MCF 10A (cell line): ENCODE measurements around the gene CCNL1. TPM values are rescaled to one million over a fixed set of nuclear protein-coding genes. Genes with fewer than 3 reads are reported as not detected.
"Not testable (repeated sequence)": the region's sequence is repeated elsewhere in the genome, so short reads cannot be mapped to it uniquely, and the experiment has no call there.

Source experiments
- BruUV-seq: library from RNA; stranded (reverse); fragments of 400-500 nt; replicated peaks from 2 replicates; lab custom pipeline; 2021; lab: Mats Ljungman, UMichigan
- CTCF ChIA-PET: fragments of 300-600 bp; sonication (Branson Sonifier 250); formaldehyde crosslinking; extraction: SDS; loops from one replicate; lab custom pipeline; 2021; ENCODE audit warnings: antibody characterized with exemption, inconsistent platforms; lab: Yijun Ruan, JAX
- POLR2A ChIA-PET: fragments of 300-600, 350-650 bp; sonication (Branson Sonifier 250); formaldehyde crosslinking; extraction: SDS; loops from one replicate; lab custom pipeline; 2020; ENCODE audit warnings: antibody characterized with exemption, inconsistent platforms; lab: Yijun Ruan, JAX
- DNase-seq: peaks from one replicate; pipeline ENCODE4 v3.0.0-alpha.2; 2018; ENCODE audit not compliant: unreplicated experiment
- H3K27ac Mint-ChIP-seq: one replicate; pipeline ENCODE4 v1.8.0; 2022; ENCODE audit warnings: mild to moderate bottlenecking, low read depth, mixed read lengths; ENCODE audit not compliant: unreplicated experiment
- H3K27me3 Mint-ChIP-seq: one replicate; pipeline ENCODE4 v1.8.0; 2022; ENCODE audit warnings: mixed read lengths; ENCODE audit not compliant: insufficient read depth, unreplicated experiment
- H3K36me3 Mint-ChIP-seq: one replicate; pipeline ENCODE4 v1.8.0; 2022; ENCODE audit warnings: mild to moderate bottlenecking, moderate library complexity, mixed read lengths; ENCODE audit not compliant: insufficient read depth, unreplicated experiment
- H3K4me1 Mint-ChIP-seq: one replicate; pipeline ENCODE4 v1.8.0; 2022; ENCODE audit warnings: mixed read lengths; ENCODE audit not compliant: insufficient read depth, unreplicated experiment
- H3K4me3 Mint-ChIP-seq: one replicate; pipeline ENCODE4 v1.8.0; 2022; ENCODE audit warnings: mild to moderate bottlenecking, moderate library complexity, mixed read lengths; ENCODE audit not compliant: unreplicated experiment
- H3K9me3 Mint-ChIP-seq: one replicate; pipeline ENCODE4 v1.8.0; 2022; ENCODE audit warnings: mixed read lengths; ENCODE audit not compliant: unreplicated experiment
- intact Hi-C: fragments of 100-400 bp; cut with micrococcal nuclease; formaldehyde crosslinking; loops from 2 replicates; pipeline ENCODE4 v1.14.1; 2022
- total RNA-seq: library from RNA; stranded (reverse); gene quantifications from 2 replicates; pipeline ENCODE4 v1.2.3, GENCODE V29; 2022
- TF ChIP-seq, protein P1 (sequence below): fragments of 200-600 bp; IDR thresholded peaks from one replicate; pipeline ENCODE4 v1.8.0; 2022; ENCODE audit warnings: antibody characterized with exemption, mild to moderate bottlenecking; ENCODE audit not compliant: unreplicated experiment

The CCNL1 gene
- total RNA-seq, 1 experiment from 2014 or later: 103 TPM

DNA sequence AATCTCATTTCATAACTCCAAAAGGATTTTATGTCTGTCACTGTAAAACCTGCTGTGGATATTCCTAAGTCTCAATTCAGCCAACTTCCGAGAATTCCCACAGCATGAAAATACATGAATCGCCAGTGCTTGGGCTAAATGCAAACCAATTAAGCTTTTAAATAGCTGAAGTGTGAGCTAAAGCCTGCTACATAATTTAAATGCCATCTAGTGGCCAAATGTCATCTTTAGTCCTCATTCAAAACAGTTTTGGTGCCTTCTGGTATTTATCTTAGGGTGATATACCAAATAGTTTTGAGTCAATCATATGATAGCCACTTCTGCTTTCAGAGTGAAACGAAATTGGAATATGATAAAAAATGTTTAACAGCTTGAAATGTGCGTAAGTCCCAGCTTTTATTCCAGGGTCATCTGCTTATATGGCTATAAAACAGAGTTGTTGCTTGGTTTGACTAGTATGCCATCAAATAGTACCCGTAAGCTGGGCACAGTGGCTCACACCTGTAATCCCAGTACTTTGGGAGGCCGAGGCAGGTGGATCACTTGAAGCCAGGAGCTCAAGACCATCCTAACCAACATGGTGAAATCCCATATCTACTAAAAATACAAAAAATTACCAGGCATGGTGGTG is 41.8 kb upstream of the CCNL1 start:
- H3K9me3 Mint-ChIP-seq: no peaks in the 10 kb centered on the region

DNA sequence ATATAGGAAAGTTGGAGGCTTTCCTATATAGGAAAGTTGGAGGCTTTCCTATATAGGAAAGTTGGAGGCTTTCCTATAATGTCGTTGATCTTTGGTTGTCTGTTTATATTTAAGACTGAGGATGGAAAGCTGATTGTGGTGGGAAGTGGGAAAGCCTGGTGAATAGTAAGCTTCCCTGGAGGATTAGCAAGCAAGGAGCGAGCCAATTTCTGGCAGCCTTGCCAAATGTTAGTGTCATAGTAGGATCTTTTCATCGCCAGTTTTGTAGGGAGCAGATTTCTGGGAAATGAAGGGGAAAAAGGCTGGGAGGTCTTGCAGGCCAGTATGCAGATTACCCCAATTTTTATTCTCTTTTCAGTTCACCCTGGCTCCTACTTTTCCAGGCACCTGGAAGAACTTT is 39.9 kb upstream of the CCNL1 start:
- H3K27me3 Mint-ChIP-seq: no peaks in the 10 kb centered on the region
- intact Hi-C loops: loop anchor here (5.0 to 10.0 kb wide), 2 partner anchors 155 to 1203 kb away; no protein-coding TSS in a partner anchor
- POLR2A ChIA-PET: interaction anchor here (1.0 kb wide), 1 partner anchor 39 kb away, joined by 5 read pairs; no protein-coding TSS in a partner anchor
- no peak for DNase-seq
- no peak overlapping the region for H3K27ac Mint-ChIP-seq
- no peaks in the 10 kb centered on the region for H3K9me3 Mint-ChIP-seq
- CTCF ChIA-PET: interaction anchor here (0.7 to 14.1 kb wide), 7 partner anchors 13 to 1189 kb away, joined by 3 to 282 read pairs (median 4); no protein-coding TSS in a partner anchor
- TF ChIP-seq, protein P1, sequence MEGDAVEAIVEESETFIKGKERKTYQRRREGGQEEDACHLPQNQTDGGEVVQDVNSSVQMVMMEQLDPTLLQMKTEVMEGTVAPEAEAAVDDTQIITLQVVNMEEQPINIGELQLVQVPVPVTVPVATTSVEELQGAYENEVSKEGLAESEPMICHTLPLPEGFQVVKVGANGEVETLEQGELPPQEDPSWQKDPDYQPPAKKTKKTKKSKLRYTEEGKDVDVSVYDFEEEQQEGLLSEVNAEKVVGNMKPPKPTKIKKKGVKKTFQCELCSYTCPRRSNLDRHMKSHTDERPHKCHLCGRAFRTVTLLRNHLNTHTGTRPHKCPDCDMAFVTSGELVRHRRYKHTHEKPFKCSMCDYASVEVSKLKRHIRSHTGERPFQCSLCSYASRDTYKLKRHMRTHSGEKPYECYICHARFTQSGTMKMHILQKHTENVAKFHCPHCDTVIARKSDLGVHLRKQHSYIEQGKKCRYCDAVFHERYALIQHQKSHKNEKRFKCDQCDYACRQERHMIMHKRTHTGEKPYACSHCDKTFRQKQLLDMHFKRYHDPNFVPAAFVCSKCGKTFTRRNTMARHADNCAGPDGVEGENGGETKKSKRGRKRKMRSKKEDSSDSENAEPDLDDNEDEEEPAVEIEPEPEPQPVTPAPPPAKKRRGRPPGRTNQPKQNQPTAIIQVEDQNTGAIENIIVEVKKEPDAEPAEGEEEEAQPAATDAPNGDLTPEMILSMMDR: no peak
- no peaks in the 10 kb centered on the region for H3K36me3 Mint-ChIP-seq
- no TSS peak for BruUV-seq
- no peaks in the 10 kb centered on the region for H3K4me1 Mint-ChIP-seq
- no peak overlapping the region for H3K4me3 Mint-ChIP-seq

More for the DNA sequence above, 41.8 kb upstream of the CCNL1 start:
- TF ChIP-seq, protein P1: peak; percentile 45
- H3K4me3 Mint-ChIP-seq: no peak overlapping the region
- no peak overlapping the region for H3K27ac Mint-ChIP-seq
- intact Hi-C loops: loop anchor here (1.0 to 10.0 kb wide), 5 partner anchors 26 to 1204 kb away; partner anchors contain the start of gene CCNL1
- ChIA-PET POLR2A (interaction anchor here (0.7 to 3.3 kb wide), 6 partner anchors 26 to 248 kb away, joined by 3 to 33 read pairs (median 4); partner anchors contain the start of gene CCNL1), CTCF (interaction anchor here (0.6 to 14.1 kb wide), 39 partner anchors 10 to 1207 kb away, joined by 3 to 282 read pairs (median 5); no protein-coding TSS in a partner anchor)
- no TSS peak for BruUV-seq
- DNase-seq: peak; percentile 52
- no peaks in the 10 kb centered on the region for H3K36me3 Mint-ChIP-seq
- H3K4me1 Mint-ChIP-seq: no peaks in the 10 kb centered on the region
- H3K27me3 Mint-ChIP-seq: no peaks in the 10 kb centered on the region

DNA sequence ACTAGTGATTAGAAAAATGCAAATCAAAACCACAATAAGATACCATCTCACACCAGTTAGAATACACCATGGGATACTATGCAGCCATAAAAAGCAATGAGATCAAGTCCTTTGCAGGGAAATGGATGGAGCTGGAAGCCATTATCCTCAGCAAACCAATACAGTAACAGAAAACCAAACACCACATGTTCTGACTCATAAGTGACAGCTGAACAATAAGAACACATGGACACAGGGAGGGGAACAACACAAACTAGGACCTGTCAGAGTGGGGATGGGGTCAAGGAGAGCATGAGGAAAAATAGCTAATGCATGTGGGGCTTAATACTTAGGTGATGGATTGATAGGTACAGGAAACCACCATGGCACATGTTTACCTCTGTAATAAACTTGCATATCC is 36.0 kb upstream of the CCNL1 start:
- Mint-ChIP-seq H3K9me3 (no peaks in the 10 kb centered on the region), H3K4me3 (no peak overlapping the region), H3K36me3 (no peaks in the 10 kb centered on the region), H3K27me3 (no peaks in the 10 kb centered on the region), H3K4me1 (no peaks in the 10 kb centered on the region), H3K27ac (no peak overlapping the region)
- DNase-seq: no peak
- intact Hi-C loops: no loop called here
- BruUV-seq: no TSS peak
- TF ChIP-seq, protein P1: no peak
- ChIA-PET CTCF (interaction anchor here (0.6 to 0.8 kb wide), 3 partner anchors 9 to 42 kb away, joined by 3 to 4 read pairs (median 3); no protein-coding TSS in a partner anchor), POLR2A (interaction anchor here (0.6 kb wide), 1 partner anchor 1016 kb away, joined by 5 read pairs; no protein-coding TSS in a partner anchor)

DNA sequence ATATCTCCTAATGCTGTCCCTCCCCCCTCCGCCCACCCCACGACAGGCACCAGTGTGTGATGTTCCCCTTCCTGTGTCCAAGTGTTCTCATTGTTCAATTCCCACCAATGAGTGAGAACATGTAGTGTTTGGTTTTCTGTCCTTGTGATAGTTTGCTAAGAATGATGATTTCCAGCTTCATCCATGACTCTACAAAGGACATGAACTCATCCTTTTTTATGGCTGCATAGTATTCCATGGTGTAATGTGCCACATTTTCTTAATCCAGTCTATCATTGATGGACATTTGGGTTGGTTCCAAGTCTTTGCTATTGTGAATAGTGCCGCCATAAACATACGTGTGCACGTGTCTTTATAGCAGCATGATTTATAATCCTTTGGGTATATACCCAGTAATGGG is 31.2 kb upstream of the CCNL1 start:
- not testable (repeated sequence) for BruUV-seq

More for the DNA sequence above, 31.2 kb upstream of the CCNL1 start:
- H3K4me1 Mint-ChIP-seq, intact Hi-C loops, POLR2A ChIA-PET, DNase-seq, H3K36me3 Mint-ChIP-seq, H3K4me3 Mint-ChIP-seq, CTCF ChIA-PET, H3K27ac Mint-ChIP-seq: not testable (repeated sequence)
- Mint-ChIP-seq H3K27me3 (peaks cover 10% of the 10 kb centered on the region), H3K9me3 (peaks cover 11% of the 10 kb centered on the region)
